Mucosa of descending colon (tissue), 3 donors: Measurements from ENCODE around the gene VPS9D1. TPM values are rescaled to one million over a fixed set of nuclear protein-coding genes. Genes with fewer than 3 reads are reported as not detected.

Experiments
- ATAC-seq: fragments of 200-7000 bp; cut with Tn5 transposase; one replicate; pipeline ENCODE4 v1.9.1; 2020; ENCODE audit warnings: mild to moderate bottlenecking, moderate library complexity
- DNase-seq, 3 donors: peaks; one replicate each; pipeline ENCODE4 v3.0.0-alpha.2; 2020
- H3K36me3 ChIP-seq: fragments of 200-600 bp; one replicate; pipeline ENCODE4 v1.8.0; 2021; ENCODE audit warnings: low read depth, mild to moderate bottlenecking
- H3K4me1 ChIP-seq: fragments of 200-600 bp; one replicate; pipeline ENCODE4 v1.8.0; 2021; ENCODE audit warnings: low read depth, mild to moderate bottlenecking
- H3K4me3 ChIP-seq: fragments of 200-600 bp; one replicate; pipeline ENCODE4 v1.8.0; 2021; ENCODE audit warnings: mild to moderate bottlenecking
- H3K9me3 ChIP-seq: fragments of 200-600 bp; one replicate; pipeline ENCODE4 v1.8.0; 2021; ENCODE audit warnings: mild to moderate bottlenecking
- intact Hi-C, 2 donors: fragments of 100-400 bp; cut with DNase I in 1 of 2; cut with micrococcal nuclease in 1 of 2; formaldehyde crosslinking; loops; one replicate each; pipeline versions ENCODE4 v1.11.0 to v1.11.1; 2022; cut with DNase I, micrococcal nuclease
- total RNA-seq, 3 donors: library from RNA; stranded (reverse); fragmentation: NEBNext Ultra II Directional in 2 of 3; extraction: Animal tissue kit (Norgen Biotek cat#: 25700) in 2 of 3; gene quantifications; one replicate each; pipeline versions ENCODE4 v1.2.1 to v1.2.4, GENCODE V29; 2021 to 2023
- TF ChIP-seq, protein P1 (sequence below): fragments of 200-600 bp; IDR thresholded peaks from one replicate; pipeline ENCODE4 v1.8.0; 2022; ENCODE audit warnings: antibody characterized with exemption, mild to moderate bottlenecking
- donor health status: DM: no; HTN: no; CAD: no; lungs with moderate emphysema.
- donor health status: DM: no; HTN: no; CAD: no.
- donor health status: DM: no; HTN: yes; CAD: no.

VPS9D1 gene
- total RNA-seq, 3 donors from 2014 or later, result 15.3 to 20.6 (median 16.4) TPM

- TF ChIP-seq, protein P1, sequence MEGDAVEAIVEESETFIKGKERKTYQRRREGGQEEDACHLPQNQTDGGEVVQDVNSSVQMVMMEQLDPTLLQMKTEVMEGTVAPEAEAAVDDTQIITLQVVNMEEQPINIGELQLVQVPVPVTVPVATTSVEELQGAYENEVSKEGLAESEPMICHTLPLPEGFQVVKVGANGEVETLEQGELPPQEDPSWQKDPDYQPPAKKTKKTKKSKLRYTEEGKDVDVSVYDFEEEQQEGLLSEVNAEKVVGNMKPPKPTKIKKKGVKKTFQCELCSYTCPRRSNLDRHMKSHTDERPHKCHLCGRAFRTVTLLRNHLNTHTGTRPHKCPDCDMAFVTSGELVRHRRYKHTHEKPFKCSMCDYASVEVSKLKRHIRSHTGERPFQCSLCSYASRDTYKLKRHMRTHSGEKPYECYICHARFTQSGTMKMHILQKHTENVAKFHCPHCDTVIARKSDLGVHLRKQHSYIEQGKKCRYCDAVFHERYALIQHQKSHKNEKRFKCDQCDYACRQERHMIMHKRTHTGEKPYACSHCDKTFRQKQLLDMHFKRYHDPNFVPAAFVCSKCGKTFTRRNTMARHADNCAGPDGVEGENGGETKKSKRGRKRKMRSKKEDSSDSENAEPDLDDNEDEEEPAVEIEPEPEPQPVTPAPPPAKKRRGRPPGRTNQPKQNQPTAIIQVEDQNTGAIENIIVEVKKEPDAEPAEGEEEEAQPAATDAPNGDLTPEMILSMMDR, result no peak
- ATAC-seq (no peak), DNase-seq (peak in 1 of 3 donors; percentile 32)
- Histone ChIP-seq H3K4me3 (no peak overlapping the region), H3K4me1 (peaks cover 17% of the 10 kb centered on the region), H3K36me3 (no peaks in the 10 kb centered on the region), H3K9me3 (no peaks in the 10 kb centered on the region)
- intact Hi-C loops, result no loop called here
Observed at GRCh38 chr16:89689142-89689541, 31.6 kb downstream of the VPS9D1 start.

DNA sequence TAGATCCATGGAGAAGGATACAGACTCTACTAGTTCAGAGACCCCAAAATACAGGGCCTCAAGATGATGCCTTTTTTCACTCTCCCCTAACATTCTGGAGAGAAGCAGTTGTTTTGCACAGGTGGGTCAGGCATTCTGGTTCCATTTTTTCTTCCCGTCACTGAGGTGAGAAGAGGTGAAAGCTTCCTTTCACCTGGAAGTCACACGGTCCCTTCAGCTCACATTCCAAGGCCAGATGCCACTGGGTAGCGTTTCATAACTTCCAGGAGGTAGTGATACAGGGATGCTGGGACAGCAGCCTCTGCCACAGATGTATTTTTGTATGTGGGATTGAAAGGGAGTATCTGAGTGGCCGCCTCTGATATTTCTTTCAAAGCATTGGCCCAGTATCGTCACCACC is 32.3 kb downstream of the VPS9D1 start:
- intact Hi-C loops, result no loop called here
- no peak overlapping the region for H3K4me3 ChIP-seq
- ATAC-seq, result no peak
- H3K36me3 ChIP-seq, result no peaks in the 10 kb centered on the region
- H3K4me1 ChIP-seq, result peaks cover 17% of the 10 kb centered on the region
- H3K9me3 ChIP-seq, result no peaks in the 10 kb centered on the region
- TF ChIP-seq, protein P1, result no peak
- peak in 1 of 3 donors; percentile 13 for DNase-seq

GRCh38 chr16:89687092-89687940 is 33.4 kb downstream of the VPS9D1 start:
- TF ChIP-seq, protein P1, result no peak
- ATAC-seq (peak; percentile 93), DNase-seq (peak; percentile 89 to 91 (median 90))
- Histone ChIP-seq H3K9me3 (no peaks in the 10 kb centered on the region), H3K36me3 (no peaks in the 10 kb centered on the region), H3K4me3 (peak overlapping the region; percentile 92), H3K4me1 (peaks cover 17% of the 10 kb centered on the region)
- intact Hi-C loops, result no loop called here

GRCh38 chr16:89686520-89687091 is 34.1 kb downstream of the VPS9D1 start, which contains the start of gene CDK10:
CDK10 (plus strand) TSS chr16:89686689; CDS start chr16:89686711, 22 bp downstream.
- Histone ChIP-seq H3K36me3 (no peaks in the 10 kb centered on the region), H3K9me3 (no peaks in the 10 kb centered on the region), H3K4me1 (peaks cover 17% of the 10 kb centered on the region), H3K4me3 (peak within 1 kb of the TSS; percentile 92)
- TF ChIP-seq, protein P1, result no peak
- peak; percentile 86 for ATAC-seq
- DNase-seq, result peak; percentile 91 to 96 (median 96)
- intact Hi-C loops, result no loop called here

- H3K4me3 ChIP-seq, result no peak overlapping the region
- no peaks in the 10 kb centered on the region for H3K36me3 ChIP-seq
- TF ChIP-seq, protein P1, result no peak
- H3K4me1 ChIP-seq, result peaks cover 17% of the 10 kb centered on the region
- no peak for DNase-seq
- no peaks in the 10 kb centered on the region for H3K9me3 ChIP-seq
- intact Hi-C loops, result no loop called here
- ATAC-seq, result no peak
Observed at GRCh38 chr16:89685916-89686315, 34.8 kb downstream of the VPS9D1 start.
